Breast epithelium (tissue), 3 donors: ENCODE data around the gene ATXN7L1.

ENCODE experiments used
- POLR2A ChIP-seq: fragments of 450-650 bp; IDR thresholded peaks from one replicate; pipeline ENCODE4 v1.6.1; 2016; ENCODE audit warnings: antibody characterized with exemption, mild to moderate bottlenecking, moderate library complexity
- POLR2AphosphoS5 ChIP-seq, 3 donors: sonication (generic); formaldehyde crosslinking; IDR thresholded peaks; one replicate each; pipeline ENCODE4 v1.6.1; 2017; ENCODE audit warnings: antibody characterized with exemption in 3 of 3
- TF ChIP-seq, protein P1 (sequence below), 3 donors: fragments of 450-650 bp; IDR thresholded peaks; one replicate each; pipeline ENCODE4 v1.5.1; 2016 to 2017; ENCODE audit warnings: antibody characterized with exemption in 3 of 3, mild to moderate bottlenecking in 3 of 3, moderate library complexity in 3 of 3

DNA sequence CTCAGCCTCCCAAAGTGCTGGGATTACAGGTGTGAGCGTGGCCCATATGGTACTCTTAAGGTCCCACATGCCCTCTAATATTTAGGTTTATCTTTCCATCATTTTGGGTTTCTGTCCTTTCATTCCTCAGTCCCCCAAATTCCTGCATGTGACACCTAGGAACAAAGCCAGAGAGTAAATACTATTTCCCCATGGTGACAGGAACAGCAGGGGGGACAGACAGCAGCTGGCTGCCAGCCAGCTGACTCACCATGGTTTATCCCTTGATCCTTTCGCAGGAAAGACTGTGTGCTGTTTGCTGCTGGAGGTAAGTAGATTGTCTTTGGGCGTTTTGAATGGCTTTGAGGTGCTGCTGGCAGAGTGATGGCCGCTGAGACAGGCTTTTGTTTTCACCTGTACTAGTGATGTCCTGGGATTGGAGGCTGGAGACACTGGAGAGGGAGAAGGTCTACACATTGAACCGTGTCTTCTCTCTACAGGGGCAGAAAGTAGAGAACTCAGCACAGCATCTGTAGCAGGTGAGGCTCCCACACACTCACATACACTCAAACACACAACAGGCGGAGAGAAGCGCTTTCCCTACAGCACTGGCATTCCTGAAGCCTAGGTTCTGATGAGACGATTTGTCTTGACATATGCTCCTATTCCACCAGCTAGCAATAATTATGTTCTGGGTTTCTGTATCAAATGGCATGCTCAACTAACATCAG is 211.4 kb downstream of the ATXN7L1 start:
- TF ChIP-seq, protein P1, sequence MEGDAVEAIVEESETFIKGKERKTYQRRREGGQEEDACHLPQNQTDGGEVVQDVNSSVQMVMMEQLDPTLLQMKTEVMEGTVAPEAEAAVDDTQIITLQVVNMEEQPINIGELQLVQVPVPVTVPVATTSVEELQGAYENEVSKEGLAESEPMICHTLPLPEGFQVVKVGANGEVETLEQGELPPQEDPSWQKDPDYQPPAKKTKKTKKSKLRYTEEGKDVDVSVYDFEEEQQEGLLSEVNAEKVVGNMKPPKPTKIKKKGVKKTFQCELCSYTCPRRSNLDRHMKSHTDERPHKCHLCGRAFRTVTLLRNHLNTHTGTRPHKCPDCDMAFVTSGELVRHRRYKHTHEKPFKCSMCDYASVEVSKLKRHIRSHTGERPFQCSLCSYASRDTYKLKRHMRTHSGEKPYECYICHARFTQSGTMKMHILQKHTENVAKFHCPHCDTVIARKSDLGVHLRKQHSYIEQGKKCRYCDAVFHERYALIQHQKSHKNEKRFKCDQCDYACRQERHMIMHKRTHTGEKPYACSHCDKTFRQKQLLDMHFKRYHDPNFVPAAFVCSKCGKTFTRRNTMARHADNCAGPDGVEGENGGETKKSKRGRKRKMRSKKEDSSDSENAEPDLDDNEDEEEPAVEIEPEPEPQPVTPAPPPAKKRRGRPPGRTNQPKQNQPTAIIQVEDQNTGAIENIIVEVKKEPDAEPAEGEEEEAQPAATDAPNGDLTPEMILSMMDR (IDR thresholded peaks at IDR 0.05) = no peak
- TF ChIP-seq POLR2AphosphoS5 (IDR thresholded peaks at IDR 0.05) = no peak
- no peak for TF ChIP-seq POLR2A
